Mammary epithelial cell (primary cell): ENCODE data around the gene PCBP3.

Experiments used
- EZH2 ChIP-seq: IDR thresholded peaks from 2 replicates; pipeline ENCODE4 v1.6.1; 2012; ENCODE audit warnings: low read length, inconsistent platforms, borderline replicate concordance
- TF ChIP-seq, protein P1 (sequence below), 2 donors: IDR thresholded peaks in 1 of 2; conservative IDR thresholded peaks in 1 of 2; 2 replicates each; pipeline ENCODE4 v1.5.1; 2011 to 2012; ENCODE audit warnings: inconsistent platforms in 2 of 2, low read length in 2 of 2, mild to moderate bottlenecking in 2 of 2, control low read depth in 1 of 2, low read depth in 1 of 2; ENCODE audit not compliant: insufficient read depth in 1 of 2; ENCODE audit errors: extremely low read depth in 1 of 2

DNA sequence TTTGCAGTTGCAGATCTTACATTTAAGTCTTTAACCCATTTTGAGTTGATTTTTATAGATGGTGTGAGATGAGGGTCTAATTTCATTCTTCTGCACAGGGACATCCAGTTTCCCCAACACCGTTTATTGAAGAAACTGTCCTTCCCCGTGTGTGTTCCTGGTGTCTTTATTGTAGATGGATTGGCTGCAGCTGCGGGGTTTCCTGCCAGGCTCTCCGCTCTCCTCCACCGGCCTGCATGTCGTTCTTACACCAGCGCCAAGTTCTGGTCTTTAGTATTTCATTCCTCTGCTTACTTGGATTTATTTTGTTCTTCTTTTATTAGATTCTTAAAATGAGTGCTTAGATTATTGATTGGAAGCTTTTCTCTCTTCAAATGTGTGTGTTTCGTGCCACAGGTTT lies 239.1 kb downstream of the PCBP3 start:
- TF ChIP-seq, protein P1, sequence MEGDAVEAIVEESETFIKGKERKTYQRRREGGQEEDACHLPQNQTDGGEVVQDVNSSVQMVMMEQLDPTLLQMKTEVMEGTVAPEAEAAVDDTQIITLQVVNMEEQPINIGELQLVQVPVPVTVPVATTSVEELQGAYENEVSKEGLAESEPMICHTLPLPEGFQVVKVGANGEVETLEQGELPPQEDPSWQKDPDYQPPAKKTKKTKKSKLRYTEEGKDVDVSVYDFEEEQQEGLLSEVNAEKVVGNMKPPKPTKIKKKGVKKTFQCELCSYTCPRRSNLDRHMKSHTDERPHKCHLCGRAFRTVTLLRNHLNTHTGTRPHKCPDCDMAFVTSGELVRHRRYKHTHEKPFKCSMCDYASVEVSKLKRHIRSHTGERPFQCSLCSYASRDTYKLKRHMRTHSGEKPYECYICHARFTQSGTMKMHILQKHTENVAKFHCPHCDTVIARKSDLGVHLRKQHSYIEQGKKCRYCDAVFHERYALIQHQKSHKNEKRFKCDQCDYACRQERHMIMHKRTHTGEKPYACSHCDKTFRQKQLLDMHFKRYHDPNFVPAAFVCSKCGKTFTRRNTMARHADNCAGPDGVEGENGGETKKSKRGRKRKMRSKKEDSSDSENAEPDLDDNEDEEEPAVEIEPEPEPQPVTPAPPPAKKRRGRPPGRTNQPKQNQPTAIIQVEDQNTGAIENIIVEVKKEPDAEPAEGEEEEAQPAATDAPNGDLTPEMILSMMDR (conservative IDR thresholded peaks at IDR 0.05 in 1 of 2, IDR thresholded peaks at IDR 0.05 in 1 of 2; ENCODE audit: extremely low read depth in 1 of 2, insufficient read depth in 1 of 2, low read depth in 1 of 2, low read length in 2 of 2) = no peak
- TF ChIP-seq EZH2 = no peak
